DND-41 (cell line): ENCODE data around the gene UBE2Q2.

Source experiments
- CTCF ChIP-seq: IDR thresholded peaks from 2 replicates; pipeline ENCODE4 v1.5.1; 2012; ENCODE audit warnings: borderline replicate concordance, low read length, moderate library complexity, mild to moderate bottlenecking; ENCODE audit not compliant: poor library complexity, severe bottlenecking; ENCODE audit errors: extremely low read depth
- EZH2 ChIP-seq: IDR thresholded peaks from 3 replicates; pipeline ENCODE4 v1.6.1; 2012; ENCODE audit warnings: borderline replicate concordance, low read depth, mild to moderate bottlenecking, moderate library complexity, low read length, inconsistent platforms; ENCODE audit not compliant: severe bottlenecking

GRCh38 chr15:75918135-75918534 lies 74.9 kb downstream of the UBE2Q2 start:
- TF ChIP-seq CTCF (no peak), EZH2 (no peak)
